HG02588 (cell line): ENCODE results near the gene SLC38A10.

Experiments
- ATAC-seq: cut with Tn5 transposase; IDR thresholded peaks from one replicate; pipeline ENCODE4 v1.9.1; 2021; ENCODE audit warnings: mild to moderate bottlenecking, moderate library complexity; ENCODE audit not compliant: unreplicated experiment

SLC38A10 gene

DNA sequence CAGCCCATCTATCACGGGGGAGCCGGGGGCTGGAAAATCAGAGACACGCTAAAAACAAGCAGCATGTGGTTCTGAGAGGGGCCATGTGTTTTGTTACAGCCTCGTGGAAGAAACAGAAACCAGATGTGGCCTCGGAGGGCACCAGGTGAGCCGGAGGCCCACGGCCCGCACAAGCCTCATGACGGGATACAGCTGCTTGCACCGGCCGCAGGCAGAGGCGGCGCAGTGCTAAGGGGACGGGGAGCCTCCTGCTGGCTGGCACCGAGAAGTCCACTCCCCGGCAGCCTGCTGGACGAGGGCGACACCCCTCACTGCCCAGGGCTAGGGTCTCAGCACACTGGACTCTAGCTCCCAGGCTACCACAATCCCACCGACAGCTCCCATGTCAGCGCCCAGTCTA, 36.8 kb downstream of the SLC38A10 start:
- no peak for ATAC-seq

DNA sequence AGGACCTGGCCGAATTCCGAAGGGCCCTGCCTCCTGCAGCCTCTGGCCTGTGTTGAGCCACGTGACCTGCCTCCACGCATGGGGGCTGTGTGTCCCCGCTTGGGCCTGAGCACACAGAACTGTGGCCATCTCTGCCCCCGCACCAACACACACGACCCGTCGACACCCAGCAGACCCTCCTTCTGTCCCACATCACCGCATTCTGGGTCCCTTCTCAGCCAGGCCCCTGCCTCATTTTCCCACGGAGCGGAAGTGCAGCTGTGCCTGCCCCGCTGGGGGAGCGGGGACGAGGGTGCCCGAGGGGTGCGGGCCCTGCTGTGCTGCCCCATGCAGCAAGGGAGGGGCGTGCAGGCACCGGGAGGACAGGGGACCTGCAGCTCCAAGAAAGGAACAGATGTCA, 37.6 kb downstream of the SLC38A10 start:
- no peak for ATAC-seq

DNA sequence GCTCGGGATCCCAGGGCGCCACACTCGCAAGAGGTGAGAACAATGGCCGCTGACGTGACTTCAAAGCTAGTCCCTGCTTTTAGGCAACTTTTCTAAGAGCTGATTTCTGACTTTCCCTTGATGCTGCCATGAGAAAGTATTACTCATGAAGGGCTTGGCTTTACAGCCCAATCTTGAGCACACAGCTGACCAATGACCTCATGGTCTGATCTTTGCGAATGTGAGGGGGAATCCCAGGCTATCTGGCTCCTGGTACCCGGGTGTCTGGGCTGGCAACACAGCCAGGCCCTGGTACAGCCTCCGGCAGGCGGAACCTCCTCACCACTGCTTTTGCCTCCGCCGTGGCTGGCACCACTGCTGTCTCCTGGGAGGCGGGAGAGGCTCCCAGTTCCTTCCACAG, 38.5 kb downstream of the SLC38A10 start:
- ATAC-seq, result no peak

GRCh38 chr17:81254955-81255717, 40.0 kb downstream of the SLC38A10 start:
- ATAC-seq, result no peak

DNA sequence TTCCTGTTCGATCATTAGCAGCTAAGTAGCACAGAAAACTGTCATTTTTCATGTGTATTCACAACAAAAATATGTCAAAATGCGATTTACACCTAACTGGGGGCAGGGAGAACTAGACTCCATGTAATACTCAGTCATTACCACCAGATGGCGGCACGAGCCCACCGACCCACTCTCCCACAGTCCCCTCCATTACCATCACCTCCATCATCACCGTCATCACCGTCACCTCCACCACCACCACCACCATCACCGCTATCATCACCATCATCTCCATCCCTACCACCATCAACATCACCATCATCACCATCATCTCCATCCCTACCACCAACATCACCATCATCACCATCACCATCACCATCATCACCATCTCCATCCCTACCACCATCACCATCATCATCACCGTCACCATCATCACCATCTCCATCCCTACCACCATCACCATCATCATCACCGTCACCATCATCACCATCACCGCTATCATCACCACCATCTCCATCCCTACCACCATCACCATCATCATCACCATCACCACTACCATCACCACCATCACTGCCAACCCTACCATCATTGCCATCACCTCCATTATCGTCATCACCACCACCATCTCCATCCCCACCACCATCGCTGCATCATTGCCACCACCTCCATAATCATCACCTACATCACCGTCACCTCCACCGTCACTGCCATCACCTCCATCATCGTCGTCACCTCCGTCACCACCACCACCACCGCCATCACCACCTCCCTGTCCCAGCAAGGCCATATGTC, 41.6 kb downstream of the SLC38A10 start:
- no peak for ATAC-seq

- no peak for ATAC-seq
Observed at GRCh38 chr17:81252987-81253329, 42.1 kb downstream of the SLC38A10 start.

GRCh38 chr17:81252326-81252986, 42.7 kb downstream of the SLC38A10 start:
- no peak for ATAC-seq

DNA sequence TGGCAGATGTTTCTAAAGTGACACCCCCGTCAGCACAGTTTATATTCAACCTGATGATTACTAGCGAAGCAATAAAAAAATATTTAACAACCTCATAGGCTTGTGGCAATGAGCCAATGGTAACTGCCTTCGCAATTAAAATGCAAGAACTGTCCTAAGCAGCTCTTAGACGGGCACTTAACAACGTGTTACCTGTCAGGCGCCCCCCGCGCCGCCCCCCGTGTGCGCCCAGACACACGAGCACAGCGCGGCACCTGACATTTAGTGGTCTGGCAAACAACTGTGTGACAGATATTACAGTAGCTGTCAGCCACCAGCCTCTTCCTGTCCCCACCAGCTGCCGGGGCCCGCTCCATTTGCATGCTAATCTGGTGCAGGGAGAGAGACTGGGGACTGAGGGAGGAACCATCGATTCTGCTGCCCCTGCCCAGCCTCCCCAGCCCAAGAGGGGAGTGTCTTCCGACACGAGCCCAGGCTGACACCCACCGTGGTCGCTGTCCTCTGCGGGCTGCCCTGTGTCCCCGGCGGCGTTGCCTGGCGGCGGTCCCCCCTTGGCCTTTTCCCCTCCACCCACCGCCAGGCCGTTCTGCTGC, 43.3 kb downstream of the SLC38A10 start:
- ATAC-seq, result no peak

DNA sequence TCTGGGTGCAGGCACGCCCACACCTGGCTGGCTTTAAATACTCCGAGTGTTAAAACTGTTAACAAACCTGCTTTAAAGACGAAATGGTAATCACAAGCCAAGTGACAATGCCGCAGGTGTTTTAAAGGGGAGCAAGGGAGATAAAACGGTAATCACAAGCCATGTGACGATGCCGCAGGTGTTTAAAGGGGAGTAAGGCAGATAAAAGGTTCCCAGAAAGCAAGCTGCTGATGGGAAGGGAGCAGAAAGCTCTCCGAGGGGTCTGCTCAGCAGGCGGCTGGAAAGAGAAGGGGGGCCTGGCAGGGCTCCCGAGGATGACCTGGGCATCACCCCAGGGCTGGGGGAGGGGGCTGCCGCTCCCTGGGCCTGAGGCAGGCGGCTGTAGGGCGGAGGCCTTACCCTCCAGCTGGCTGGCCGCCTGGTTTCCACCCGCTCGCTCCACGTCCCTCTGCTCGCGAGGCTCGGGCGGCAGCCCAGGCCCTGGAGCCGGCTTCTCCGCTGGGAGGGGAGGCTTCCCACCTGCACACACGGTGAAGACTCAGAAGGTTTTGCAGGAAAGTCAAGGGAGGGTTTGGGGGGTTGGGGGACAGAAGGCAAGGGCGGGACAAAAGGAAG, 43.9 kb downstream of the SLC38A10 start:
- ATAC-seq, result no peak

DNA sequence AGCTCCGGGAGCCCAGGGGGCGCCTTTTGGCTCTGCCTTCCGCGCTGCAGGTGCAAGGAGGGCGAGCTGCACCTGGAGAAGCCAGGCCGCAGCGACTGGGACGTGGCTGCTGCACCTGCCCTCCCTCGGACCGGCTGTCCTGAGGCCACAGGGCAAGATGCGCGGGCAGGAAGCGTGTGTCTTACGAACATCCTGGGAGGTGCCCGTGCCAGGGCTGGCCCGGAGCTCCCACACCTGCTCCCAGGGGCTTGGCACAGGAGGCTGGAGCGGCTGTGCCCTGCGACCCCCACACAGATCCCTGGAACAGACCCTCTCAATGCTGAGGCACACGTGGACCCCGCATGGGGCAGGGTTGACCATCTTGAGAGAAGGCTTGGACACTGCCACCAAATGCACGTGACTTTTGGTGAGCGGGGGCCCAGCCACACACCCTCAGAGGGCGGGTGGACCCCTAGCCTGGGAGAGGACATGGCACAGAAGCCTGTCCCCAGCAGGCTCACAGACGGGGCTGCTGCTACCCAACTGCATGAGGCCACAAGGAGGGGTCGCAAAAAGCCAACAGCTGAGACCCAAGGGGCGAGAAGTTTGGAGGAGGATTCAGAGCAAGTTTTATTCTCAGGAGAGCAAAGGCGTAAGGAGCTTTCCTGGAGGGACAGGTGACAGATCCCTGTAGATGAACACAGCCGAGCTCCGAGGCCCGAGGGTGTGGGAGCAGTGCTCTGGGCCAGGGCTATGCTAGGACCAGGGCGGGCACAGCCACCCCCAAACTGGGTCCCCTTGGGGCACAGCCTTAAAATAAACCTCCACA, 44.6 kb downstream of the SLC38A10 start:
- ATAC-seq, result no peak

DNA sequence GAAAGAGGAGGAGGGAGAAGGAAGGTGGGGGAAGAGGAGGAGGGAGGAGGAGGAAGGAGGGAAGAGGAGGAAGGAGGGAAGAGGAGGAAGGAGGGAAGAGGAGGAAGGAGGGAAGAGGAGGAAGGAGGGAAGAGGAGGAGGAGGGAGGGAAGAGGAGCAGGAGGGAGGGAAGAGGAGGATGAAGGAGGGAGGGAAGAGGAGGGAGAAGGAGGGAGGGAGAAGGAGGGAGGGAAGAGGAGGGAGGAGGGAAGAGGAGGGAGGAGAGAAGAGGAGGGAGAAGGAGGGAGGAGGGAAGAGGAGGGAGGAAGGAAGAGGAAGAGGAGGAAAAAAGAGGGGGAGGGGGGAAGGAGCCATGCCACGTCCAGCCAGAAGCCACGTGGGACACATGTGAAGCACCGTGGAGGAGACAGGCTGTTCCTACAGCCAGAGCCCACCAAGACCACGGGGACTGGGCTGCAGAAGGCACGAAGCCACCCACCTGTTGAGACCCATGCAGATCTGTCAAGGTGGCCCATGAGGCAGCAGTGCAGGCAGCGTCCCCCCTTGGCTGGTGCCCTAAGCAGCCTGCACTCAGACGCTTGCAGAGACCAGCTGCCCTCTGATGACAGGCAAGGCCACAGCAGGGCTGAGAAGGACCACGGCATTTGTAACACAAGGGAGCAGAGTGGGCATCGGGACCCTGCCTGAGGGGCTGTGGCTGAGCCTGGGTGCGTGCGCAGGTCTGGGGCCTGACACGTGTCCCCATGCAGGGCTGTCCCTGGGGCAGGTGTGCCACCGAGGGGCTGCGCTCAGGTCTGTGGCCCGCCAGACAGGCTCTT, 45.7 kb downstream of the SLC38A10 start:
- no peak for ATAC-seq

- ATAC-seq, result no peak
Observed at GRCh38 chr17:81248649-81249048, 46.5 kb downstream of the SLC38A10 start.

- no peak for ATAC-seq
Observed at GRCh38 chr17:81247339-81247990, 47.6 kb downstream of the SLC38A10 start.

- ATAC-seq, result no peak
Observed at GRCh38 chr17:81246679-81247338, 48.3 kb downstream of the SLC38A10 start.

DNA sequence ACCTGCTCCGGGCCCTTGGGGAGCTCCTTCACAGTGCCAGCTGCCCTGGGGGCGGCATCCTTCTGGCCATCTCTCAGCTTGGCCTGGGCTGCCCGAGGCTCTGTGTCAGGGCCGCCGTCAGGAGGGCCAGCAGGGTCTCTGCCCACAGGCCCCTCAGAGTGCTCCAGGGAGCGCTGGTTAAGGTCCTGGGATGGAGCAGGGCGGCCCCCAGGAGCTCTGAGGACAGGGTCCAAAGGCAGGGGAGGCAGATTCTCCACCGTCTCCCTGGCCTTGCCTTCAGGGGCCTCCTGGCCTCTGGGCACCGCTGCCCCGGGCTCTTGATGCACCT, 48.8 kb downstream of the SLC38A10 start:
- ATAC-seq, result no peak

- no peak for ATAC-seq
Observed at GRCh38 chr17:81245665-81246342, 49.3 kb downstream of the SLC38A10 start.

GRCh38 chr17:81245024-81245664, 50.0 kb downstream of the SLC38A10 start:
- no peak for ATAC-seq
